KMS-11 (cell line): ENCODE data around the gene RHOBTB3.
"Not testable (repeated sequence)": the region's sequence is repeated elsewhere in the genome, so short reads cannot be mapped to it uniquely, and the experiment has no call there.

Experiments used
- H2AFZ ChIP-seq: fragments of 200-600 bp; sonication (generic); 2 replicates; pipeline ENCODE4 v1.6.1; 2016; ENCODE audit warnings: antibody characterized with exemption, mixed run types, low read depth
- H3K27ac ChIP-seq: fragments of 200-600 bp; sonication (generic); 2 replicates; pipeline ENCODE4 v1.6.1; 2016; ENCODE audit warnings: mild to moderate bottlenecking, mixed run types
- H3K27me3 ChIP-seq: fragments of 200-600 bp; sonication (generic); 2 replicates; pipeline ENCODE4 v1.6.1; 2017; ENCODE audit warnings: mild to moderate bottlenecking, low read depth, mixed run types, moderate library complexity; ENCODE audit not compliant: insufficient read depth
- H3K36me3 ChIP-seq: fragments of 200-600 bp; sonication (generic); 2 replicates; pipeline ENCODE4 v1.6.1; 2017; ENCODE audit warnings: mild to moderate bottlenecking, mixed run types; ENCODE audit not compliant: insufficient read depth
- H3K4me1 ChIP-seq: fragments of 200-600 bp; sonication (generic); 2 replicates; pipeline ENCODE4 v1.6.1; 2016; ENCODE audit warnings: mild to moderate bottlenecking, low read depth, mixed run types; ENCODE audit not compliant: poor library complexity, severe bottlenecking
- H3K4me2 ChIP-seq: fragments of 200-600 bp; sonication (generic); 2 replicates; pipeline ENCODE4 v1.7.0; 2016; ENCODE audit warnings: mild to moderate bottlenecking, mixed run types
- H3K4me3 ChIP-seq: fragments of 200-600 bp; sonication (generic); IDR thresholded peaks from 2 replicates; pipeline ENCODE4 v1.6.1; 2017; ENCODE audit warnings: low read depth, low read length, mixed read lengths; ENCODE audit not compliant: insufficient read depth
- H3K79me2 ChIP-seq: fragments of 200-600 bp; sonication (generic); 2 replicates; pipeline ENCODE4 v1.6.1; 2016; ENCODE audit warnings: low read depth, mixed run types; ENCODE audit not compliant: insufficient read depth
- H3K9ac ChIP-seq: fragments of 200-600 bp; sonication (generic); 2 replicates; pipeline ENCODE4 v1.6.1; 2016; ENCODE audit warnings: mild to moderate bottlenecking, mixed run types
- H4K20me1 ChIP-seq: fragments of 200-600 bp; sonication (generic); 2 replicates; pipeline ENCODE4 v1.6.1; 2016; ENCODE audit warnings: mild to moderate bottlenecking, mixed run types; ENCODE audit not compliant: insufficient read depth
- TF ChIP-seq, protein P1 (sequence below): fragments of 200-600 bp; sonication (generic); conservative IDR thresholded peaks from 2 replicates; pipeline ENCODE4 v1.6.1; 2017; ENCODE audit warnings: low read depth, mild to moderate bottlenecking, antibody characterized with exemption, low read length, moderate library complexity, mixed read lengths

Gene RHOBTB3

DNA sequence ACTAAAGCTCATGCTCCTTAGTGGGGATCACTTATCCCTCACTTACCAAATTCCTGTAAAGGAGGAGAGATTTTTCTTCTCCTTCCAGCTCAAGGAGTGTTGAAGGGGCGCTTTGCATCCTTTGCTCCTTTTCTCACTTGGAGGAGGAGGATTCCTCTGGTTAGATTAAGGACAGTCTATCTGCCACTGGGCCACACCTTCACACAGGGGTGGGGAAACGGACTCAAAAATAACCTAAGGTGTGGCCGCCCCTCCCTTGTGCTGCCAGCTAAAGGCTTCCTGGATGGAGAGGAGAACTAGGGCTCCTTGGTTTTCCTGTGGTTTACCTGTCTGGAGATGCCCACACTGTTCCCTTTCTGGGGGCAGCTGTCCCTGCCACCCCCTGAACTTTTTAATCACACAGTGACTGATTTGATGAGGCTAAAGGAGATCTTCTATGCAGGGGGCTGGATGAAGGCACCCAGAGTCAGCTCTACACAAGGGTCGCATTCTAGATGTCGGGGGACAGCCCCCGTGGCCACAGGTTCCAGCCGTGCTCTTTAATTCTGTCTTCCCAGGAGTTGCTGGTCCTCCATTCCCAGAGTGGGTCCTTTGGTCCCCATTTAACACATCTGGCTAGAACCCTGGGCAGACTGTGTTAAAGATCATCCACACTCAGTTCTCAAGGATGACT lies 77.0 kb downstream of the RHOBTB3 start:
- H3K27ac ChIP-seq: no peak overlapping the region
- TF ChIP-seq, protein P1, sequence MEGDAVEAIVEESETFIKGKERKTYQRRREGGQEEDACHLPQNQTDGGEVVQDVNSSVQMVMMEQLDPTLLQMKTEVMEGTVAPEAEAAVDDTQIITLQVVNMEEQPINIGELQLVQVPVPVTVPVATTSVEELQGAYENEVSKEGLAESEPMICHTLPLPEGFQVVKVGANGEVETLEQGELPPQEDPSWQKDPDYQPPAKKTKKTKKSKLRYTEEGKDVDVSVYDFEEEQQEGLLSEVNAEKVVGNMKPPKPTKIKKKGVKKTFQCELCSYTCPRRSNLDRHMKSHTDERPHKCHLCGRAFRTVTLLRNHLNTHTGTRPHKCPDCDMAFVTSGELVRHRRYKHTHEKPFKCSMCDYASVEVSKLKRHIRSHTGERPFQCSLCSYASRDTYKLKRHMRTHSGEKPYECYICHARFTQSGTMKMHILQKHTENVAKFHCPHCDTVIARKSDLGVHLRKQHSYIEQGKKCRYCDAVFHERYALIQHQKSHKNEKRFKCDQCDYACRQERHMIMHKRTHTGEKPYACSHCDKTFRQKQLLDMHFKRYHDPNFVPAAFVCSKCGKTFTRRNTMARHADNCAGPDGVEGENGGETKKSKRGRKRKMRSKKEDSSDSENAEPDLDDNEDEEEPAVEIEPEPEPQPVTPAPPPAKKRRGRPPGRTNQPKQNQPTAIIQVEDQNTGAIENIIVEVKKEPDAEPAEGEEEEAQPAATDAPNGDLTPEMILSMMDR: no peak
- no peaks in the 10 kb centered on the region for H3K4me1 ChIP-seq
- no peak overlapping the region for H2AFZ ChIP-seq
- no peak overlapping the region for H3K4me3 ChIP-seq
- H3K4me2 ChIP-seq: no peak overlapping the region
- no peaks in the 10 kb centered on the region for H3K27me3 ChIP-seq
- no peaks in the 10 kb centered on the region for H3K36me3 ChIP-seq
- no peaks in the 10 kb centered on the region for H4K20me1 ChIP-seq
- H3K79me2 ChIP-seq: no peaks in the 10 kb centered on the region
- no peak overlapping the region for H3K9ac ChIP-seq

DNA sequence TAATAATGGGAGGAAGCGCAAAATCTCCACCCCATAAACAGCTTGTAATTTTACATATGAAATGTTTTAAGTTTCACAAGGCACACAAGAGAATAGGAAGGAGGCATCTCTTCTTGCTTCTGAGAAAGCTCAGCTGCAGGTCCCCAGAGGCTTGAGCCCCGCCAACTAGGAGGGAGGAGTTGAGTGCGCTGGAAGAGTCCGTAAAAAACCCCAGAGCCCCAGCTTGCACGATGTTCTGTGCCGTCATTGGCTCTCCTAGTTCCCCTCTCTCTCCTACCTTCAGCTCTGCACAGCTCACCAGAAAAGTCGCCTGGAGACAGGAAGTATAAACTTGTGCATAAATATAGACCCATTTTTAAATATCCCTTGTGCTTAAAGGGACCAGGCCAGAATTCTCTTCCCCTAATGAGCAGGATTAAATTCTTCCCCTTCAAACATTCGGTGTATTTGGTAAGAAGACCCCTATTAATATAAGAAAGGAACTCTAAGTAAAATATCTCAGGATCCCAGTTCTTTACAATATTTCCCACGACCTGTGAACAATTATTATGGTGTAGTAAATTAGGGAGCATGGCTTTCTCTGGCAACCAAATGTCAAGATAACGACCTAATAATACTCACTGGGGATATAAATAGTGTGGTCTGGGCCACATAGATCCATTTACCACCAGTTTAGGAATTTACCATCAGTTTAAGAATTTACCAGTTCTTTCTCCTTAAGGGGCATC lies 77.7 kb downstream of the RHOBTB3 start:
- H3K4me3 ChIP-seq: no peak overlapping the region
- H3K27ac ChIP-seq: no peak overlapping the region

DNA sequence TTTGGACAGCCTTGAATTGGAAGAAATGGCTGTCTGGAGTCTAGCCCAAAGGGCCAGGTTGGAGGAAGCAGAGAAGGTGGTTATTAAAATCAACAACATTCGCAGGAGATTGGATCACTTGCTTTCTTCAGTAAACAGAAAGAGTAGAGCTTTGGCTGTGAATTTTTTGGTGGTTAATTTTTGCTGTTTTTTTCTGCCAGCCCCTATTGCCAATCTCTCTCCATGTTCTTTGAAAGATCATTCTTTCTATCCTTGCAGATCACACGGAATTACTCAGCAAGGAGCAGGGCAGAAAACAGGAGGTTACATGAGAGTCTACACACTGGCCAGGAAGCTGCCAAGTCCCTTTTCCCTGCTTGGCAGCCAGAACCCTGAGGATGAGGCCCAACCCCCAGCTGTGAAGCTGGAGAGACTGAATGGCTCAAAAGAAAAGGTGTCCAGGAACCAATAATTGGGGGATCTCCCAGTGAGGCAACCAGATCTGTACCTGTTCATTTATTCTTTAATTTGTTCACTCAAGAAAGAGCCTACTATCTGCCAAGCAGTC lies 78.4 kb downstream of the RHOBTB3 start:
- no peak overlapping the region for H2AFZ ChIP-seq
- no peaks in the 10 kb centered on the region for H4K20me1 ChIP-seq
- no peaks in the 10 kb centered on the region for H3K79me2 ChIP-seq
- H3K4me3 ChIP-seq: no peak overlapping the region
- no peaks in the 10 kb centered on the region for H3K4me1 ChIP-seq
- H3K4me2 ChIP-seq: no peak overlapping the region
- H3K27me3 ChIP-seq: no peaks in the 10 kb centered on the region
- H3K9ac ChIP-seq: no peak overlapping the region
- no peaks in the 10 kb centered on the region for H3K36me3 ChIP-seq
- TF ChIP-seq, protein P1: no peak
- no peak overlapping the region for H3K27ac ChIP-seq

More for the DNA sequence above, 77.7 kb downstream of the RHOBTB3 start:
- Histone ChIP-seq H3K36me3 (no peaks in the 10 kb centered on the region), H3K9ac (no peak overlapping the region), H4K20me1 (no peaks in the 10 kb centered on the region), H2AFZ (no peak overlapping the region), H3K79me2 (no peaks in the 10 kb centered on the region), H3K4me1 (no peaks in the 10 kb centered on the region), H3K4me2 (no peak overlapping the region), H3K27me3 (no peaks in the 10 kb centered on the region)
- TF ChIP-seq, protein P1: no peak

DNA sequence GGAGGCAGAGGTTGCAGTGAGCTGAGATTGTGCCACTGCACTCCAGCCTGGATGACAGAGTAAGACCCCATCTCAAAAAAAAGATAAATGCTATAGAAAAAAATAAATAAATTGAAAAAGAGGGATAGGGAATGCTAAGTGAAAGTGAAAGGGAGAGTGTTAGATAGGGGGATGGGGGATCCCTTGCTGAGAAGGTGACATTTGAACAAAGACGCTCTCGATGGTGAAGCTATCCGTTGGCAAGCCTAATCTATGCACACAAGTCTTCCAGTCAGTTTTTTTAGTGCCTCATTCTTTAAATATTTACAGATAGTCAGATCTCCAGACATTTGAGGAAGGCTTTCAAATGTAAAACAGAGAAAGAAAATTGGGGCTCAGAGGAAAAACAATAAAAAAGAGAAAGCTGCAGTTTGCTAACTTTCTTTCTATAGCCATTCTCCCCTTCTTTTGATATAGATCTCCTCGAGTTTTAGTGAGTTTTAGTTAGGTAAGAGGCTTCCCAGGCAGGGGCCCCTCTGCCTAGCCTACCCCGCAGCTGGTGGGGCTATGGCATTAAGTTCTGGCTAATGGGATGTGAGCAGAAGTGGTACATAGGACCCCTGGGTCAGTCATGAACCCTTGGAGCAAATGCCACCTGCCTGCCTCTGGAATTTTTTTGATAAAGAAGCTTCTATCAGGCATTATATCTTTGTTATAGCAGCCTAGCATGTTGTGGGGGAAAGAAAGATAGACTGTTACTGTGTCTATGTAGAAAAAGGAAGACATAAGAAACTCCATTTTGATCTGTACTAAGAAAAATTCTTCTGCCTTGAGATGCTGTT lies 79.4 kb downstream of the RHOBTB3 start:
- H3K79me2 ChIP-seq: no peaks in the 10 kb centered on the region
- H3K27ac ChIP-seq: no peak overlapping the region
- H3K4me2 ChIP-seq: no peak overlapping the region
- H3K9ac ChIP-seq: no peak overlapping the region
- no peaks in the 10 kb centered on the region for H3K4me1 ChIP-seq
- H3K36me3 ChIP-seq: no peaks in the 10 kb centered on the region
- H3K27me3 ChIP-seq: no peaks in the 10 kb centered on the region
- H2AFZ ChIP-seq: no peak overlapping the region
- H3K4me3 ChIP-seq: no peak overlapping the region
- TF ChIP-seq, protein P1: no peak
- H4K20me1 ChIP-seq: no peaks in the 10 kb centered on the region

DNA sequence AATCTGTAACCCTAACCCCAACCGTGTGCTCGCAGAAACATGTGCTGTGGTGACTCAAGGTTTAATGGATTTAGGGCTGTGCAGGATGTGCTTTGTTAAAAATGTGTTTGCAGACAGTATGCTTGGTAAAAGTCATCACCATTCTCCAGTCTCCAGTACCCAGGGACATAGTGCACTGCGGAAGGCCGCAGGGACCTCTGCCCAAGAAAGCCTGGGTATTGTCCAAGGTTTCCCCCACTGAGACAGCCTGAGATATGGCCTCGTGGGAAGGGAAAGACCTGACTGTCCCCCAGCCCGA lies 79.9 kb downstream of the RHOBTB3 start:
- not testable (repeated sequence) for H2AFZ ChIP-seq, H3K36me3 ChIP-seq, H4K20me1 ChIP-seq, H3K27me3 ChIP-seq, H3K27ac ChIP-seq, H3K4me1 ChIP-seq, H3K4me2 ChIP-seq, H3K9ac ChIP-seq, H3K4me3 ChIP-seq, H3K79me2 ChIP-seq

DNA sequence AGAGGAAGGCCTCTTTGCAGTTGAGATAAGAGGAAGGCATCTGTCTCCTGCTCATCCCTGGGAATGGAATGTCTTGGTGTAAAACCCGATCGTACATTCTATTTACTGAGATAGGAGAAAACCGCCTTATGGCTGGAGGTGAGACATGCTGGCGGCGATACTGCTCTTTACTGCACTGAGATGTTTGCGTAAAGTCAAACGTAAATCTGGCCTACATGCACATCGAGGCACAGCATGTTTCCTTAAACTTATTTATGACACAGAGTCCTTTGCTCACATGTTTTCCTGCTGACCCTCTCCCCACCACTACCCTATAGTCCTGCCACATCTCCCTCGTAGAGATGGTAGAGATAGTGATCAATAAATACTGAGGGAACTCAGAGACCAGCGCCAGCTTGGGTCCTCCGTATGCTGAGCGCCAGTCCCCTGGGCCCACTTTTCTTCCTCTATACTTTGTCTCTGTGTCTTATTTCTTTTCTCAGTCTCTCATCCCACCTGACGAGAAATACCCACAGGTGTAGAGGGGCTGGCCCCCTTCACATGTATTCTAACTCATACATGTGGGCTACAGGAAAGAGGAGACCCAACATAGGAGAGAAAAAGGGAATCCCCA lies 80.4 kb downstream of the RHOBTB3 start:
- not testable (repeated sequence) for H3K9ac ChIP-seq, H3K4me2 ChIP-seq, H3K4me3 ChIP-seq, H3K36me3 ChIP-seq, H3K27ac ChIP-seq, H4K20me1 ChIP-seq, H3K27me3 ChIP-seq, H3K79me2 ChIP-seq, H3K4me1 ChIP-seq, H2AFZ ChIP-seq
